AG08396 (cell line): ENCODE results near the gene PPP2R5A.
"Not testable (repeated sequence)": the region's sequence is repeated elsewhere in the genome, so short reads cannot be mapped to it uniquely, and the experiment has no call there.

Source experiments
- DNase-seq: peaks from one replicate; pipeline ENCODE4 v3.0.0; 2012; ENCODE audit warnings: low spot score, mixed read lengths

Gene PPP2R5A

GRCh38 chr1:212267460-212267859 is 17.8 kb upstream of the PPP2R5A start:
- no peak for DNase-seq

GRCh38 chr1:212269306-212269705 is 15.9 kb upstream of the PPP2R5A start:
- DNase-seq: no peak

GRCh38 chr1:212270564-212270963 is 14.6 kb upstream of the PPP2R5A start:
- DNase-seq: no peak

DNA sequence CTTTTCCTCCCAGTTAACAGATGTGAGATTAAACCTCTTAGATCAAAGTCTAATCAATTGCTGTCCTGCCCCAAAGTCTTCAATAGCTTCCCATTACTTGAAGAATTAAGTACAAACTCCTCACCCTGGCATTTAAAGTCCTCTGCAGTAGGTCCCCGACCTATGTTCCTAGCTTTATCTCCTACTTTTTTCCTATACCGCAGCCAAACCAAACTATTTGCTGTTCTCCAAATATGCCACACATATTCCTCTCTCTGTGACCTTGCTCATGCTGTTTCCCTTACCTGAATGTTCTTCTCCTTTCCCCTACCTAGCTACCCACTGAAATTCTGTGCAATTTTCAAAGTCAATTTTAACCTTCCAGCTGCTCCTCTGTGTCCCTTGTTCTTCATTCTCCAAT is 14.0 kb upstream of the PPP2R5A start:
- DNase-seq: no peak

GRCh38 chr1:212271823-212272485 is 13.3 kb upstream of the PPP2R5A start:
- no peak for DNase-seq

DNA sequence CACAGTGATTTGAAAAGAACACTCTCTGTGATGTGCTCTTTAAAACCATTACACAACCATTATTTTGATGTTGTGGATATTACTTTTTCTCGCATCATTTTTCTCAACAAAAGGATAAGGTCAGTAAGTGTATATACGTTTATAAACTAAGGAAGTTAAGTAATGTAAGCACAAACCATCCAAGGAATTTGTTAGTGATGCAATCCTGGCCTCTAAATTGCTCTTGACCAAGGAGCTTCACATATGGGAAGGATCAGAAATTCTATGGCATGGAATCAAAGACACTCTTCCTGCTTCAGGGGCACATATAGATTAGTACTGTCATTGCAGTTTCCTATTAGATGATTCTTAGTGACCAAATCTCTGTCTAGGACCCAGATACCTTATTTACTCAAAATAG is 3.6 kb upstream of the PPP2R5A start:
- DNase-seq: no peak

GRCh38 chr1:212283741-212284140 is 1.5 kb upstream of the PPP2R5A start:
- no peak for DNase-seq

GRCh38 chr1:212284332-212284743 is 872 bp upstream of the PPP2R5A start:
- DNase-seq: no peak

- DNase-seq: peak; percentile 62
Observed at GRCh38 chr1:212285685-212286555, 710 bp downstream of the PPP2R5A start.

GRCh38 chr1:212286556-212287131 is 1.4 kb downstream of the PPP2R5A start:
- DNase-seq: no peak

DNA sequence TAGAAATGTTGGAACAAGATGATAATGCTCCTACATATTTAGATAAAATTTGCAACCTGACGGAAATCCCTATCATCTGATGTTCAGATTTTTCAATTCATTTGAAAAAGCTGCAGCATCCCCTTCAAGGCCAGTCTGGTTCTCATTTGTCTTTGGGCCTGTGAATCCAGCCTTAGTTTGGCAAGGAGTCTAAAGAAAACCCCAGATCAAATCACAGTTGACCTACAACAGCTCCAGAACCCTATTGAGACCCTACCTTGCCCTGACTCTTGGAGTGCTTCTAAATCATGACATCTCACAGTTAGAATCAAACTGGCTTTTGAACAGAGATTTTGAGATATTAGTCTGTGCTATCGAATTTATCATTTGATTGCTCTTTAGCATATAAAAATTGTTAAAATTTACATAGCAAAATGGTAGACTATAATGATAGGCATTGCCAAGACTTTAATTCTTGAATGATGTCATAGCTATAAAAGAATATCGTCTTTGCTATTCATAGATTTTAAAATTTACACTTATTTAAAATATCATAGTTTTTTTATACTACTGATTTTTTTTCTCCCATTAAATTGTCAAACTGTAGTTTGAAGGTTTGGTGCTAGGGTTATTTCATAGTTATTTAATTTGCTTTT is 2.2 kb downstream of the PPP2R5A start:
- no peak for DNase-seq

- DNase-seq: not testable (repeated sequence)
Observed at GRCh38 chr1:212287995-212288394, 2.8 kb downstream of the PPP2R5A start.

DNA sequence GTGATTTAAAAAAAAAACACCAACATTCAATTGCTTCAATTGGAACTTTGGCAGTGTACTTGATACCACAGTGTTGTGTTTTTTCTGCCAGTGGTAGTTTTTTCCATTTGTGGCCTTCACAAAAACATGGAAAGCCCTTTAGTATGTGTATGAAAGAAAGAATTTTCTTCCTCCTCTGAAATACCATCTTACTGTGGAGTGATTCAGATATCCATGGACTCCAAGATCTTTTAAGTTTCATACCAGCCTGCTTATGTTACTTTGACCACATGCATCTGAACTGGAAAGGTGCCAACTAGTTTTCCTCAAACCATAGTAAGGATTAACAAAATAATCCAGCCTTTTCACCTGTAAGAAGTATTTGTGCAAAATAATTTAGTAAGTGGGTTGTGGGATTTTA is 3.4 kb downstream of the PPP2R5A start:
- no peak for DNase-seq

- no peak for DNase-seq
Observed at GRCh38 chr1:212289262-212290077, 4.3 kb downstream of the PPP2R5A start.

DNA sequence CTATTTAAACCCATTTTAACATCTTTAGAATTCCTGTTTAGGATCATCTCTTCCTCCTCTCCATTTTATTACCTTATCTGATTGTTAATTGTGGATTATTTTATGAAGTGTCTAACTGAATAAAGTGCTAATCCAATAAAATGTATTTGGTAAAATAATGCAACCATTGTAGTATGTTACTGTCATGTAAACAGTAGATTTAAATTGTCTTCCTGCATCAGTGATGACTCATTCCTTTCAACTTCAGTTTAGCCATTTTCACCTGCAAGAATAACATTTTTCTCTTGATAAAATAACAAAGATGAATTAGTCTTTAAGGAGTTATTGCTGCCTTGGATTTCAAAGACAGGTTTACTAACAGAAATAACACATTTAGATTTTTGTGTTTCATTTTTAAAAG is 5.4 kb downstream of the PPP2R5A start:
- DNase-seq: no peak

- peak; percentile 29 for DNase-seq
Observed at GRCh38 chr1:212291505-212292134, 6.4 kb downstream of the PPP2R5A start.

DNA sequence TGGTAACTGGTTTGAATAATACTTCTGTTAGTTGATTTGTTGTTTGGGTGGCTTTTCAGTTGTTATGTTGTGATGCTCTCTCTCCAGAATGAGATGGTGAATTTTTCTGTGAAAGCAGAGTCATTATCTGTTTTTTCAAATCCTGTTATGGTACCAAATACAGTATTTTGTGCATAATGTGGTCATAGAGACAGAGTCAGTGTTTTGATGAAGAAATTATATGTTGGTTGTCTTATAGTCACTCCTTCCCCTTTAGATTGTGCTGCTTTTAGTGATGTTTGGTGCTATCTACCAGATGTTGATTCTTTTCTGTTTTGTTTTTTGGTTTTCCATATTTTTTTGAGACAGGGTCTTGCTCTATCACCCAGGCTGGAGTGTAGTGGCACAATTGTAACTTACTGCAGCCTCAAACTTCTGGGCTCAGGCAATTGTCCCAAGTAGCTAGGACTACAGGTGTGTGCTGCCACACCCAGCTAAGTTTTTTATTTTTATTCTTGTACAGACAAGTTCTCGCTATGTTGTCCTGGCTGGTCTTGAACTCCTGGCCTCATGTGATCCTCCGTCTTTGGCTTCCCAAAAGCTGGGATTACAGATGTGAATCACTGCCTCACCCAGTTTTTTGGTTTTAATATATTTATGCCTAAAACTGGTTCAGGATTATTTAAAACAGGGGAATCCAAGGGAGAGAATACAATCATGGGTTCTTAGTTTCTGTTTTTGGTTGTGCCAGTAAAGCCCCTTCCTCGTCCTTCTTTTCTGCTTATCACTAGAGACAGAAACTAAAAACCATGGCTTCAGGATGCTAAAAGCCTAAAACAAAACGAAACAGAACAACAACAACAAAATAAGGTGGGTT is 7.3 kb downstream of the PPP2R5A start:
- no peak for DNase-seq

GRCh38 chr1:212293579-212293978 is 8.4 kb downstream of the PPP2R5A start:
- no peak for DNase-seq

- DNase-seq: no peak
Observed at GRCh38 chr1:212294983-212295382, 9.8 kb downstream of the PPP2R5A start.

DNA sequence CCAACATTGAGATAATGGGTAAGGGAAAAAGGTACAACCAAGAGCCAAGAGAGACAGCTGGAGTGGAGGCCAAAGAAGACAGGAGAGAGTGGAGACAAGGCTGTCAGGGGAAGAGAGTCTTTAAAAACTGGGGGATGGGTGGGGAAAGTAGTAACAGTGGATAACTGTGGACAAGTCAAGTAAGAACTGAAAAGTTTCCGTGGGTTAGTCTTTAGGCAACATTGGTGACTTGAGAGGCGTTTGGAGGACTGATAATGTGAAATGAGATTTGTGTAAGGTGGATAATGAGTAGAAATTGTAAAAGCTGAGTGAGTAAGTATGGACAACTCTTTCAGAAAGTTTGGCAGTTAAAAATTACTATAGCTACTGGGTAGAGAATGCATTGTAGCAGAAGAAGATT is 10.4 kb downstream of the PPP2R5A start:
- DNase-seq: no peak
